SKM-1 treated with dmso at 0.1 percent for 144 hours (cell line): Measurements from ENCODE around the gene FARS2.

Experiments used
- DNase-seq: peaks from one replicate; lab custom pipeline; 2025; ENCODE audit not compliant: unreplicated experiment; lab: John Stamatoyannopoulos, UW

The FARS2 gene

GRCh38 chr6:5260661-5261544 lies at the start of gene FARS2, which contains the start of gene LYRM4:
TSS of gene FARS2 (plus strand) at chr6:5261513.
TSS of gene LYRM4 (minus strand) at chr6:5260950. CDS start at chr6:5260733, 217 bp downstream.
- peak; percentile 83 for DNase-seq

GRCh38 chr6:5213836-5214235 lies 47.5 kb upstream of the FARS2 start:
- no peak for DNase-seq

GRCh38 chr6:5214570-5215052 lies 46.7 kb upstream of the FARS2 start:
- DNase-seq: peak; percentile 9

- DNase-seq: no peak
Measured at GRCh38 chr6:5215159-5215558, 46.2 kb upstream of the FARS2 start.

GRCh38 chr6:5215799-5216198 lies 45.5 kb upstream of the FARS2 start:
- no peak for DNase-seq

- no peak for DNase-seq
Measured at GRCh38 chr6:5217356-5217755, 44.0 kb upstream of the FARS2 start.

GRCh38 chr6:5219011-5219691 lies 42.2 kb upstream of the FARS2 start:
- DNase-seq: no peak

GRCh38 chr6:5220443-5220842 lies 40.9 kb upstream of the FARS2 start:
- no peak for DNase-seq

- no peak for DNase-seq
Measured at GRCh38 chr6:5223309-5223708, 38.0 kb upstream of the FARS2 start.

GRCh38 chr6:5229356-5229755 lies 32.0 kb upstream of the FARS2 start:
- DNase-seq: no peak

- DNase-seq: no peak
Measured at GRCh38 chr6:5230081-5230480, 31.2 kb upstream of the FARS2 start.

GRCh38 chr6:5231289-5231688 lies 30.0 kb upstream of the FARS2 start:
- no peak for DNase-seq

GRCh38 chr6:5234874-5235273 lies 26.4 kb upstream of the FARS2 start:
- DNase-seq: peak; percentile 63

GRCh38 chr6:5235830-5236229 lies 25.5 kb upstream of the FARS2 start:
- no peak for DNase-seq

GRCh38 chr6:5237805-5238204 lies 23.5 kb upstream of the FARS2 start:
- DNase-seq: no peak

GRCh38 chr6:5238336-5238735 lies 23.0 kb upstream of the FARS2 start:
- no peak for DNase-seq

- DNase-seq: no peak
Measured at GRCh38 chr6:5241252-5241651, 20.1 kb upstream of the FARS2 start.

GRCh38 chr6:5243069-5243468 lies 18.2 kb upstream of the FARS2 start:
- DNase-seq: no peak

GRCh38 chr6:5246141-5247097 lies 14.9 kb upstream of the FARS2 start:
- DNase-seq: no peak

- DNase-seq: no peak
Measured at GRCh38 chr6:5247201-5247600, 14.1 kb upstream of the FARS2 start.
